Stimulated activated CD4-positive, alpha-beta T cell treated with anti-CD3 and anti-CD28 coated beads, Interleukin-1b, Interleukin-23, amount 100 ng/mL, for 24 hours (primary cell): ENCODE measurements around the gene TTLL8.

Experiments used
- DNase-seq, 4 experiments: peaks; one replicate each; pipeline ENCODE4 v3.0.0-alpha.2; 2020; ENCODE audit warnings: low read depth in 4 of 4, low spot score in 1 of 4

TTLL8 gene

GRCh38 chr22:50045211-50046018, 12.7 kb downstream of the TTLL8 start:
- no peak for DNase-seq

- DNase-seq, result no peak
These were observed 13.5 kb downstream of the TTLL8 start for GRCh38 chr22:50044485-50045118.

- no peak for DNase-seq
These were observed 16.6 kb downstream of the TTLL8 start for GRCh38 chr22:50041361-50042065.

- DNase-seq, result no peak
These were observed 17.4 kb downstream of the TTLL8 start for GRCh38 chr22:50040717-50041116.

- no peak for DNase-seq
These were observed 18.2 kb downstream of the TTLL8 start for GRCh38 chr22:50039669-50040443.

- no peak for DNase-seq
These were observed 21.9 kb downstream of the TTLL8 start for GRCh38 chr22:50035976-50036724.

- DNase-seq, result no peak
These were observed 22.8 kb downstream of the TTLL8 start for GRCh38 chr22:50035131-50035881.

GRCh38 chr22:50034126-50035081, 23.7 kb downstream of the TTLL8 start:
- no peak for DNase-seq

GRCh38 chr22:50032941-50033601, 25.0 kb downstream of the TTLL8 start:
- no peak for DNase-seq

- DNase-seq, result no peak
These were observed 25.8 kb downstream of the TTLL8 start for GRCh38 chr22:50032109-50032871.

- no peak for DNase-seq
These were observed 26.7 kb downstream of the TTLL8 start for GRCh38 chr22:50031189-50032091.

GRCh38 chr22:50030297-50031188, 27.6 kb downstream of the TTLL8 start:
- peak; percentile 53 to 82 (median 74) for DNase-seq

- peak in 2 of 4 experiments; percentile 35 to 40 for DNase-seq
These were observed 30.2 kb downstream of the TTLL8 start for GRCh38 chr22:50027639-50028537.

- DNase-seq, result no peak
These were observed 32.1 kb downstream of the TTLL8 start for GRCh38 chr22:50025993-50026392.
